DMS53 (cell line): Measurements from ENCODE around the gene CENPV.

ENCODE experiments used
- DNase-seq: peaks from one replicate; lab custom pipeline; 2025; lab: John Stamatoyannopoulos, UW

The CENPV gene

GRCh38 chr17:16361874-16362273, 8.6 kb upstream of the CENPV start:
- DNase-seq = no peak

- no peak for DNase-seq
Observed at GRCh38 chr17:16358394-16358793, 5.1 kb upstream of the CENPV start.

GRCh38 chr17:16354585-16354984, 1.3 kb upstream of the CENPV start:
- DNase-seq = no peak

- DNase-seq = peak; percentile 66
Observed at GRCh38 chr17:16352667-16353316, 477 bp downstream of the CENPV start.

- DNase-seq = peak; percentile 70
Observed at GRCh38 chr17:16352303-16352666, 984 bp downstream of the CENPV start.

GRCh38 chr17:16351831-16352230, 1.4 kb downstream of the CENPV start:
- DNase-seq = no peak

GRCh38 chr17:16349431-16349830, 3.8 kb downstream of the CENPV start:
- DNase-seq = no peak

- no peak for DNase-seq
Observed at GRCh38 chr17:16348586-16348985, 4.7 kb downstream of the CENPV start.

- DNase-seq = no peak
Observed at GRCh38 chr17:16346721-16347271, 6.5 kb downstream of the CENPV start.

- no peak for DNase-seq
Observed at GRCh38 chr17:16345565-16345964, 7.7 kb downstream of the CENPV start.

- DNase-seq = no peak
Observed at GRCh38 chr17:16343569-16343968, 9.7 kb downstream of the CENPV start.

GRCh38 chr17:16342979-16343378, 10.3 kb downstream of the CENPV start:
- no peak for DNase-seq

GRCh38 chr17:16339959-16340358, 13.3 kb downstream of the CENPV start:
- peak; percentile 23 for DNase-seq

GRCh38 chr17:16339402-16339801, 13.9 kb downstream of the CENPV start:
- no peak for DNase-seq

GRCh38 chr17:16338391-16338790, 14.9 kb downstream of the CENPV start:
- no peak for DNase-seq

GRCh38 chr17:16329519-16330271, 23.6 kb downstream of the CENPV start:
- DNase-seq = peak; percentile 41

- peak; percentile 11 for DNase-seq
Observed at GRCh38 chr17:16328997-16329396, 24.3 kb downstream of the CENPV start.

GRCh38 chr17:16327018-16327417, 26.3 kb downstream of the CENPV start:
- no peak for DNase-seq

GRCh38 chr17:16325964-16326363, 27.3 kb downstream of the CENPV start:
- no peak for DNase-seq

GRCh38 chr17:16322636-16323035, 30.6 kb downstream of the CENPV start:
- DNase-seq = no peak

- no peak for DNase-seq
Observed at GRCh38 chr17:16319969-16320368, 33.3 kb downstream of the CENPV start.

GRCh38 chr17:16314859-16315258, 38.4 kb downstream of the CENPV start:
- peak; percentile 20 for DNase-seq

GRCh38 chr17:16314189-16314588, 39.1 kb downstream of the CENPV start:
- no peak for DNase-seq
